ENCODE measurements around the gene CHRNA9. TPM values are rescaled to one million over a fixed set of nuclear protein-coding genes. Genes with fewer than 3 reads are reported as not detected.

CHRNA9 gene
- total RNA-seq, 1 donor from 2014 or later: not detected

DNA sequence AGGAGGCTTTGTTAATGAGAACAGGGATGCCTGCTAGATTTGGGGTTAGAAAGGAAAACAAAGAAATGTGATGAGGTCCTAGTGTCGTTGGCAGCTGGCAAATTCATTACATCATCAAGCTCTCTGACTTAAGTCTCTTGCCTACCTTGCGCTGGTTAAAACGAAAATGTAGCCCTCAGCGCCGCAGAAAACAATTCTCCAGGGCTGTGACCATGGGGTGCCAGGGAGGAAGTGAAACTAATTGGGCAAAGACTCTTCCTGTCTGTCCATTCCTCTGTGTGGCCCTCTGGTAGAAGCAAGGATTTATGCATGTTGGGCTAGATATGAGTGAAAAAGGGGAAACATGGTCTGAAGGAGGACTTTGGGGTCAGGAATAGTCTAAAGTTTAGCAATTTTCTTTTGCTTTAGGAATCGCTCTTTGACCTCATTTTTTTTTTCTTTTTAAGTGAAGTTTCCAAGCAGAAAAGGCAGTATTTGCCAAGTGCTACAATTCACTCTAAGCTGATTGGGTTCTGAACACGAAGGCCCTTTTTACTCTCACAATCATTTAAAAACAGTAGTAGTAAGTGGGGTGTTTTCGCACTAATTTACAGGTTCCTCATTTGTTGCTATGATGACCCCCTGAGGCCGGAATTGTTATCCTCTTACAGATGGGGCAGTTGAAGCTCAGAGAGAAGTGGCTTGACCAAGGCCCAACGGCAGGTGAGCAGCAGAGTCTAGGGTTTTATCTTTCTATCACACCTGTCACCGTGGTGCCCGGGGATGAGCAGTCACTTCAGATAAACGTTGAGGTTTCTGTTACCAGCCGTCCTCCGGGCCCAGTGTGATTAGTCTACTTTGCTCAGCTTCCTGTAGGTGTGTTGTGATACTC, 27.3 kb upstream of the CHRNA9 start:
- no peak for DNase-seq (ENCODE audit: low spot score)
- peak; percentile 37 for ATAC-seq

DNA sequence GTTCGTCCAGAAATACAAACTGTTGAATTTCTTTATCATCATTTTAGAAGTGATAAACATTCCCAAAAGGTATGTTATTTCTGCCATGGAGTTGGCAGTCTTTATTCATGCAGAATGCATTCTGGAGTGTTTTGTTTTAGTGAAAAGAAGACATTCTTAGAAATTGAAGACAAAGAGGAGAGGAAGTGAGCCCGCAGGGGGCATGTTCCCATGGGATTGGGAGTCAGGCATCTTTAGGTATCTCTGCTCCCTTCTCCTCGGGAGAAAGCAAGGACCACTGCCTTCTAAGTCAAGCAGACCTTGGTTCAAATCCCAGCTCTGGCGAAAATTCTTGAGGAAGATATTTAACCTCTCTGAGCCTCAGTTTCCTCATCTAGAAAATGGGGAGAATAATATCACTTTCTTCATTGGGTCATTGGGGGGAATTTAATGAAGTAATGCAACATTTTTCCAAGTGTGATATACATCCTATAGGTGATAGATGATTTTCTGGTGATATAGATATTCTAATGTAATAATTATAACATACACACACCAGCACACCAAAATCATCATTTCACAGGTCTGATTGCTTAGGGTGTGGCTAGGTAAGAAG, 26.5 kb upstream of the CHRNA9 start:
- no peak for ATAC-seq
- no peak for DNase-seq (ENCODE audit: low spot score)

GRCh38 chr4:40309250-40309774, 25.8 kb upstream of the CHRNA9 start:
- DNase-seq (ENCODE audit: low spot score) (peak; percentile 82), ATAC-seq (peak; percentile 98)

GRCh38 chr4:40310225-40310624, 24.9 kb upstream of the CHRNA9 start:
- no peak for ATAC-seq
- no peak for DNase-seq (ENCODE audit: low spot score)

DNA sequence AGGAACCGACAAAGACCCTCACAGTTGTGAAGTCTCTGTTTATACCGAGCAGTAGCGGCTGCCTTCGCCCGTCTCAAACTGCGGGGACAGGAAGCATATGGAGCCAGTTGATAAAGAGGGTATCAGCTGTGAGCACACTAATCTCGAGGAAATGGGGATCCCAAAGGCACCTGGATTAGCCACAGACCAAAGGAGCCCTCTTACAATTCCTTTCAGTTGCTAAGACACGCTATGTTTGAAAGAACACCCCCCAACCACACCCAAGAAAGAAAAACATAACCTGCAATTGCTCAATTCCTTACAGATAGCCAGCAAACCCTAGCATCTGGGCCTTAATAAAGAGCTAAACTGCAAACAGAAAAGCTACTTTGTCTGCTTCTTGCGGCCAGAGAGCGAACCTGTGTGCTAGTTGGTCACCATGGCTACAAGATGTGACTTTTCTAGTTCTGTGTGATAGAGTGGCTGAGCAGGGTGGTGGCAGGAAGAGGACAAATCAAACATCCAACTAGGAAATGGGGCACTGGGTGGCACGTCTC, 23.3 kb upstream of the CHRNA9 start:
- ATAC-seq (no peak), DNase-seq (ENCODE audit: low spot score) (no peak)

DNA sequence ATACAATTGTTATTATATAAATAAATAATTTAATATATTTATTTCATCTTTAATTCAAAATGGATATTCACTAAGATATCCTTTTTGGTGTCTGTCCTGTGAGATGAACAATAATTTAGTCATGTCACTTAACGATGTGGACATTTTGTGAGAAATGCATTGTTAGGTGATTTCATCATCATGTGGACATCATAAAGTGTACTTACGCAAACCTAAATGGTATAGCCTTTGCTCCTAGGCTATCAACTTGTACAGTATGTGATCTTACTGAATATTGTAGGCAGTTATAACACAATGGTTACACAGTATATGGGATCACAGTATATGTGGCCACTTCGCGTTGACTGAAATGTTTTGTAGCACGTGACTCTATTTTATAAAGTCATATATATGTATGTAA, 20.2 kb upstream of the CHRNA9 start:
- ATAC-seq (no peak), DNase-seq (ENCODE audit: low spot score) (no peak)

GRCh38 chr4:40316333-40316781, 18.8 kb upstream of the CHRNA9 start:
- no peak for DNase-seq (ENCODE audit: low spot score)

GRCh38 chr4:40316782-40317635, 18.1 kb upstream of the CHRNA9 start:
- ATAC-seq (peak; percentile 96), DNase-seq (ENCODE audit: low spot score) (peak; percentile 57)

More at GRCh38 chr4:40316333-40316781, 18.8 kb upstream of the CHRNA9 start:
- no peak for ATAC-seq

DNA sequence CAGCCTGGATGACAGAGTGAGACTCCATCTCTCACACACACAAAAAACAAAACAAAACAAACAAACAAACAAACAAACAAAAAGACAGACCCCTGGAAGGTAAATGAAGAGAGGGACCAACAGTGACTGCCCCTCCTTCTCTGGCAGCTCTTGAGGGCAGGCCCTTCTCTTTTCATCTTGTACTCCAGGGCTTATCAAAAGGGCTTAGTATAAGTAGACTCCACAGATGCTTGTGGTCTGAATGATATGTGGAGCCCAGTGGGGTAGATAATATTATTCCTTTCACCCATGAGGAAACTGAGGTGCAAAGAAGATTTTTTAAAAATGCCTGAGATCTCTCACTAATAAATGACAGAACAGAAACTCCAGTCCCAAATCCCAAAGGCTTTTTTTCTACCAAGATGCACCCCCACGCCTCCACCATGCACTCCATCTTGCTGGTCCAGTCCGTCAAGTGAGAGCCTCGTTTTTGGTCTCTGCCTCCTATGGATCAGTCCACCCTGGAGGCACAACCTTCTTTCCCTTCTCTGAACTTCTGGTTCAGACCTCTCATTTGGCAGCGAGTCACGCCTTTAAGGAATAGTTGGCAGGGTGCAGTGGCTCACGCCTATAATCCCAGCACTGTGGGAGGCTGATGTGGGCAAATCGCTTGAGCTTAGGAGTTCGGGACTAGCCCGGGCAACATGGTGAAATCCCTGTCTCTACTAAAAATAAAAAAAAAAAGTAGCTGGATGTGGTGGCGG, 17.0 kb upstream of the CHRNA9 start:
- ATAC-seq (no peak), DNase-seq (ENCODE audit: low spot score) (no peak)

GRCh38 chr4:40321574-40322275, 13.4 kb upstream of the CHRNA9 start:
- no peak for DNase-seq (ENCODE audit: low spot score)
- no peak for ATAC-seq

- ATAC-seq (no peak), DNase-seq (ENCODE audit: low spot score) (no peak)
Observed at GRCh38 chr4:40322811-40323210, 12.3 kb upstream of the CHRNA9 start.

GRCh38 chr4:40323866-40324265, 11.3 kb upstream of the CHRNA9 start:
- ATAC-seq (no peak), DNase-seq (ENCODE audit: low spot score) (no peak)

DNA sequence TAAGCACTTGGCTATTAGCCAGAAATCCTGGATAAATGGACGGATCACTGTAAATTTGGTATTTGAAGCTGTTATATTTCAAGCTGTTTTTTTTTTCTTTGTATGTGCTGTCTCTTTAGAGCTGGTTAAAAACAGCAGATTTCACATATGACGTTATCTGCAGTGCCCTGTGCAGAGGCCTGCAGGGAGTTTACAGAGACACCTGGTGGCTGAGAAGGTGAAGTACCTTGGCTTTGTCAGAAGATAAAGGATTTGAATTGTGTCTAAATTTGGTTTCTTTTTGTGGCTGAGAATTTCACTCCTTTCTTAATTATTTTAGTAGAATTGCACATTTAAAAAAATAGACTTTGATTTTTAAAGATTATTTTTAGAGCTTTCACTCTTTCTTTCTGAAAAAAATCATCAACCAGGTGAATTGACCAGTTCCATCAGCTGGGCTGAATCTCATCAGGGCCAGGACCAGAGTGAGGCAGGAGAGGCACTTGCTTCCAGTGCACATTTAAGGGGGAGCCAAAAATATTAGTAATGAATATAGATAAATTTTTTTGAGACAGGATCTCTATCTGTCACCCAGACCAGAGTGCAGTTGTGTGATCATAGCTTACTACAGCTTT, 9.6 kb upstream of the CHRNA9 start:
- peak; percentile 94 for ATAC-seq
- peak; percentile 55 for DNase-seq (ENCODE audit: low spot score)

DNA sequence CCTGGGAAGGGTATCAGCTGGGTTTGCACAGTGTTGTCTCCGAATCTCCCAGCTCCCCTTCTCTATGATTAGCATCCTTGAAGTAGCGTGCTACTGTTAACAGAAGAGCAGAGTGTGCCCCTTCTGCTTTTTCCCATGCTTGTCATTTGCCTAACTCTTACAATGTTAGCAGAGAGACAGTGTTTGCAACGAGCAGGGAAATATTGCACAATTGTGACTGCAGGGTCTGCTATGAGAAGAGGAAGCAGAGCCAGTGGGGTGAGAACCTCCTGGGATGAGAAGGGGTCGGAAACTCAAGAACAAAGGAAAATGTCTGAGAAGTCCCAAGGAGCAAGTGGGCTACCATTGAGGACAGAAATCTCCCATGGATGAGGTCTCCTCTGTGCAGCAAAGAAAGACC, 7.8 kb upstream of the CHRNA9 start:
- no peak for ATAC-seq
- no peak for DNase-seq (ENCODE audit: low spot score)

DNA sequence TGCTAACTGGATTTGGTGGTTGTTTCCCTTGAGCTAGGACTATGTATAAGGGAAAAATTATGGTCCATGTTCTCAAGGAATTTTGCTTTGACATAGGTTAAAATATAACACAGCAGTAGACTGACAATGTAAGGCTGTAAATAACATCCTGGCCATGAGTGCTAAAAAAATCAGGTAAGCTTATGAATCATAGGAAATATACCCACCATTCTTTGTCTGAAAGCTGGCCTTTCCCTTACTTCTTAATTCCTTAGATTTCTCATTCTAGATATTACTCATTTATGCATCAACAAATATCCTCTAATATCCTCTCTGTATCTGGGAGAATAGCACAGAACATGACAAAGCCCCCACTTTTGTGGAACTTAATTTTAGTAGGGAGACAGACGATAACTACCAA, 6.8 kb upstream of the CHRNA9 start:
- ATAC-seq: no peak
- DNase-seq (ENCODE audit: low spot score): no peak

GRCh38 chr4:40329805-40330204, 5.3 kb upstream of the CHRNA9 start:
- DNase-seq (ENCODE audit: low spot score): no peak
- ATAC-seq: no peak

DNA sequence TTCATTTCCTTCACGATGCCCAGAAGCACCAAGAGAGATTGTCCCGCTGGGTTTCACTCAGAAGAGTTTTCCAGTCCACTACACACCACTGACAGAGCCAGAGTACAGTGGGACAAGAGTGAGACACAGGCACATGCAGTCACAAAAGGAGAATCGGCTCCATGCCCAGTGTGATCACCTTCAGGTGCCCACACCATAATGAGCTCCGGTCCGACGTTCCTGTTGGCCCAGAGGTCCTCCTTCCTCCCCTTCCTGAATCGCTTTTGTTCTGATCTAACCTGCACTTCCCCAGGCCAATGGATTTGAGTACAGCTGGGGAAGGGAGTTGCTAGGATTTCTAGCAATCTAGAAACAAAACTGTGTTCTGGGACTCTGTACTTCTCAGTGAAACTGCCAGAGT, 4.6 kb upstream of the CHRNA9 start:
- peak; percentile 3 for ATAC-seq
- no peak for DNase-seq (ENCODE audit: low spot score)

- peak; percentile 79 for ATAC-seq
- DNase-seq (ENCODE audit: low spot score): no peak
Observed at GRCh38 chr4:40331101-40331745, 3.9 kb upstream of the CHRNA9 start.

- DNase-seq (ENCODE audit: low spot score): no peak
- no peak for ATAC-seq
Observed at GRCh38 chr4:40331961-40332360, 3.2 kb upstream of the CHRNA9 start.
